Measurements from ENCODE around the gene BTBD1. TPM values are rescaled to one million over a fixed set of nuclear protein-coding genes. Genes with fewer than 3 reads are reported as not detected.

Gene BTBD1
- total RNA-seq, 2 experiments from 2014 or later: 92.6 to 99.5 TPM

DNA sequence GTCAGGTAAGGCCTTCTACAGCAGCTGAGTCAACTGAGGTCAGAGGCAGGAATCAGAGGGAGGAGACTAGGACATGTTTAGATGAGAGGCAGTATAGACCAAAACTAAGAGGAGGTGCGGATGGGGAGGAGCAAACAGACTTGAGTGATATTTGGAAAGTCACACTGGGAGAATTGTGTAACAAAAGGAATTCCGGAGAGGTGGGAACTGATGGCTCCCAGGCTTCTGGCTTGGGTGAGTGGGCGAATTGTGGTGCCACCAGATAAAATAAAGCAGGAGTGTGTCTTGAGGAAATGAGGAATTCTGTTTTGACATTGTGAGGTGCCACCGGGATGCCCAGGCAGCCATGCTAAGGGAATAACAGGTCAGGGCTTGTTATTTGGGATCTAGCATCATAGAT is 37.1 kb upstream of the BTBD1 start:
- intact Hi-C loops (cut with micrococcal nuclease; ENCODE audit: unreplicated experiment): no loop called here
- no peaks in the 10 kb centered on the region for H3K9me2 ChIP-seq (ENCODE audit: insufficient read depth, low read length)
- no peak for DNase-seq (ENCODE audit: low spot score)
- H3K4me3 ChIP-seq (ENCODE audit: low read depth, low read length, poor library complexity, severe bottlenecking): no peak overlapping the region
- no peak for TF ChIP-seq EZH2phosphoT487 (IDR thresholded peaks at IDR 0.05; ENCODE audit: borderline replicate concordance, low read depth, low read length)
- TF ChIP-seq, protein P1, sequence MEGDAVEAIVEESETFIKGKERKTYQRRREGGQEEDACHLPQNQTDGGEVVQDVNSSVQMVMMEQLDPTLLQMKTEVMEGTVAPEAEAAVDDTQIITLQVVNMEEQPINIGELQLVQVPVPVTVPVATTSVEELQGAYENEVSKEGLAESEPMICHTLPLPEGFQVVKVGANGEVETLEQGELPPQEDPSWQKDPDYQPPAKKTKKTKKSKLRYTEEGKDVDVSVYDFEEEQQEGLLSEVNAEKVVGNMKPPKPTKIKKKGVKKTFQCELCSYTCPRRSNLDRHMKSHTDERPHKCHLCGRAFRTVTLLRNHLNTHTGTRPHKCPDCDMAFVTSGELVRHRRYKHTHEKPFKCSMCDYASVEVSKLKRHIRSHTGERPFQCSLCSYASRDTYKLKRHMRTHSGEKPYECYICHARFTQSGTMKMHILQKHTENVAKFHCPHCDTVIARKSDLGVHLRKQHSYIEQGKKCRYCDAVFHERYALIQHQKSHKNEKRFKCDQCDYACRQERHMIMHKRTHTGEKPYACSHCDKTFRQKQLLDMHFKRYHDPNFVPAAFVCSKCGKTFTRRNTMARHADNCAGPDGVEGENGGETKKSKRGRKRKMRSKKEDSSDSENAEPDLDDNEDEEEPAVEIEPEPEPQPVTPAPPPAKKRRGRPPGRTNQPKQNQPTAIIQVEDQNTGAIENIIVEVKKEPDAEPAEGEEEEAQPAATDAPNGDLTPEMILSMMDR (conservative IDR thresholded peaks at IDR 0.05; ENCODE audit: low read length): no peak
- H3K4me2 ChIP-seq (ENCODE audit: low read length): no peak overlapping the region
- POLR2A ChIA-PET: interaction anchor here (3.0 kb wide), 1 partner anchor 36 kb away, joined by 17 read pairs; the partner anchor contains the start of gene BTBD1
- BruUV-seq (replicated peaks): no TSS peak
- H2AFZ ChIP-seq (ENCODE audit: low read length): no peak overlapping the region
- H3K36me3 ChIP-seq (ENCODE audit: insufficient read depth, low read length): no peaks in the 10 kb centered on the region
- H3K9me3 ChIP-seq (ENCODE audit: low read length): no peaks in the 10 kb centered on the region
- peaks cover 19% of the 10 kb centered on the region for H3K4me1 ChIP-seq (ENCODE audit: insufficient read depth, low read length, poor library complexity, severe bottlenecking)
- H3K79me2 ChIP-seq (ENCODE audit: insufficient read depth, low read depth, low read length): no peaks in the 10 kb centered on the region
- H3K27ac ChIP-seq (ENCODE audit: low read depth, low read length, poor library complexity, severe bottlenecking): no peak overlapping the region
- CTCF ChIA-PET (ENCODE audit: unreplicated experiment): no interaction called here
- no peaks in the 10 kb centered on the region for H4K20me1 ChIP-seq (ENCODE audit: insufficient read depth, low read length)

DNA sequence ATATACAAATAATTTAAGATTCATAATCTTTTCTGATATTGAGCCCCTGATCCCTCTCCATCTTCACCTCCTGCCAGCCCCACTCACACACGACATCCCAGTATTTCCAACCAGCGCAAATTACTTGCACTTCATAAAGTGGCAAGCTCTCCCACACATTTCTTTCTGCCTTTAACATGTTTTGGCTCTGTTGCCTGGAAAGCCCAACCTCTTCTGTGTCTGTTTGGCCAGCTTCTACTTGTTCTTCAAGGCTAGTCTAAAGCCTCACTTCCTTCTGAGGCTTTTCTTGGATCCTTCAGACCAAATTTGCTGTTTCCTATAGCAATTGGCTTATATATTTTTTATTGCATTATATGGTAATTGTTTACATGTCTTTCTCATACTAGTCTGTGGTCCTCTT is 35.3 kb upstream of the BTBD1 start:
- Histone ChIP-seq H3K4me3 (ENCODE audit: low read depth, low read length, poor library complexity, severe bottlenecking) (no peak overlapping the region), H3K4me2 (ENCODE audit: low read length) (no peak overlapping the region), H2AFZ (ENCODE audit: low read length) (no peak overlapping the region), H3K4me1 (ENCODE audit: insufficient read depth, low read length, poor library complexity, severe bottlenecking) (peaks cover 10% of the 10 kb centered on the region), H3K27ac (ENCODE audit: low read depth, low read length, poor library complexity, severe bottlenecking) (no peak overlapping the region), H3K79me2 (ENCODE audit: insufficient read depth, low read depth, low read length) (no peaks in the 10 kb centered on the region), H4K20me1 (ENCODE audit: insufficient read depth, low read length) (no peaks in the 10 kb centered on the region), H3K9me2 (ENCODE audit: insufficient read depth, low read length) (no peaks in the 10 kb centered on the region), H3K9me3 (ENCODE audit: low read length) (peaks cover 5% of the 10 kb centered on the region; the same call in 1 of the 2 replicates), H3K36me3 (ENCODE audit: insufficient read depth, low read length) (no peaks in the 10 kb centered on the region)
- DNase-seq (ENCODE audit: low spot score): no peak
- intact Hi-C loops (cut with micrococcal nuclease; ENCODE audit: unreplicated experiment): no loop called here
- ChIA-PET CTCF (ENCODE audit: unreplicated experiment) (no interaction called here), POLR2A (no interaction called here)
- TF ChIP-seq EZH2phosphoT487 (IDR thresholded peaks at IDR 0.05; ENCODE audit: borderline replicate concordance, low read depth, low read length): no peak
- TF ChIP-seq, protein P1 (conservative IDR thresholded peaks at IDR 0.05; ENCODE audit: low read length): no peak
- BruUV-seq (replicated peaks): no TSS peak

- intact Hi-C loops (cut with micrococcal nuclease; ENCODE audit: unreplicated experiment): no loop called here
- H3K9me3 ChIP-seq (ENCODE audit: low read length): peaks cover 5% of the 10 kb centered on the region; the same call in 1 of the 2 replicates
- H3K36me3 ChIP-seq (ENCODE audit: insufficient read depth, low read length): no peaks in the 10 kb centered on the region
- TF ChIP-seq, protein P1 (conservative IDR thresholded peaks at IDR 0.05; ENCODE audit: low read length): no peak
- no peak for TF ChIP-seq EZH2phosphoT487 (IDR thresholded peaks at IDR 0.05; ENCODE audit: borderline replicate concordance, low read depth, low read length)
- no peak overlapping the region for H2AFZ ChIP-seq (ENCODE audit: low read length)
- no peak overlapping the region for H3K4me3 ChIP-seq (ENCODE audit: low read depth, low read length, poor library complexity, severe bottlenecking)
- no peak overlapping the region for H3K27ac ChIP-seq (ENCODE audit: low read depth, low read length, poor library complexity, severe bottlenecking)
- H3K4me2 ChIP-seq (ENCODE audit: low read length): no peak overlapping the region
- no peak for DNase-seq (ENCODE audit: low spot score)
- POLR2A ChIA-PET: interaction anchor here (0.7 kb wide), 1 partner anchor 30 kb away, joined by 3 read pairs; no protein-coding TSS in a partner anchor
- no peaks in the 10 kb centered on the region for H3K79me2 ChIP-seq (ENCODE audit: insufficient read depth, low read depth, low read length)
- no peaks in the 10 kb centered on the region for H3K9me2 ChIP-seq (ENCODE audit: insufficient read depth, low read length)
- BruUV-seq (replicated peaks): no TSS peak
- CTCF ChIA-PET (ENCODE audit: unreplicated experiment): no interaction called here
- H4K20me1 ChIP-seq (ENCODE audit: insufficient read depth, low read length): no peaks in the 10 kb centered on the region
- H3K4me1 ChIP-seq (ENCODE audit: insufficient read depth, low read length, poor library complexity, severe bottlenecking): peaks cover 5% of the 10 kb centered on the region
These were observed 33.1 kb upstream of the BTBD1 start for GRCh38 chr15:83100097-83100646.

Measured in OCI-LY7 (cell line).